H1 (cell line): Measurements from ENCODE around the gene PTCRA. TPM values are rescaled to one million over a fixed set of nuclear protein-coding genes. Genes with fewer than 3 reads are reported as not detected.
"Not testable (repeated sequence)": the region's sequence is repeated elsewhere in the genome, so short reads cannot be mapped to it uniquely, and the experiment has no call there.

Source experiments
- CTCF ChIA-PET: fragments of 300-600 bp; sonication (Branson Sonifier 250); formaldehyde crosslinking; loops from one replicate; lab custom pipeline; 2021; ENCODE audit not compliant: partially characterized antibody; lab: Charles Lee
- POLR2A ChIA-PET: fragments of 300-600 bp; sonication (Branson Sonifier 250); formaldehyde crosslinking; loops from one replicate; lab custom pipeline; 2021; ENCODE audit warnings: inconsistent platforms; ENCODE audit not compliant: partially characterized antibody; lab: Charles Lee
- DNase-seq, 2 experiments: peaks; one replicate each; pipeline versions ENCODE4 v3.0.0 to v3.0.0-alpha.2; 2010 to 2022; ENCODE audit warnings: low spot score in 2 of 2, low read depth in 1 of 2, mixed read lengths in 1 of 2
- FAIRE-seq: peaks from 2 replicates; lab custom pipeline; 2011; peaks lifted over from hg19 to GRCh38; lab: Jason Lieb, UNC
- H2AFZ ChIP-seq: 2 replicates; pipeline ENCODE4 v1.8.1; 2012; ENCODE audit warnings: low read length, inconsistent platforms
- H2AK5ac ChIP-seq: 2 replicates; pipeline ENCODE4 v1.6.1; 2013; ENCODE audit warnings: low read depth, low read length
- H2BK120ac ChIP-seq: replicated peaks from 2 replicates; pipeline ENCODE3; 2013; ENCODE audit warnings: low read depth, low read length, inconsistent platforms
- H2BK12ac ChIP-seq: 2 replicates; pipeline ENCODE4 v1.6.1; 2013; ENCODE audit warnings: low read depth, low read length
- H2BK15ac ChIP-seq: 2 replicates; pipeline ENCODE4 v1.6.1; 2013; ENCODE audit warnings: low read length
- H2BK20ac ChIP-seq: 2 replicates; pipeline ENCODE4 v1.6.1; 2013; ENCODE audit warnings: low read length
- H2BK5ac ChIP-seq: 2 replicates; pipeline ENCODE4 v1.6.1; 2013; ENCODE audit warnings: low read depth, low read length
- H3K14ac ChIP-seq: 2 replicates; pipeline ENCODE4 v1.6.1; 2013; ENCODE audit warnings: inconsistent platforms; ENCODE audit not compliant: insufficient read length
- H3K18ac ChIP-seq: 2 replicates; pipeline ENCODE4 v1.6.1; 2013; ENCODE audit warnings: low read length; ENCODE audit errors: extremely low read depth
- H3K23ac ChIP-seq: 2 replicates; pipeline ENCODE4 v1.6.1; 2013; ENCODE audit warnings: inconsistent platforms; ENCODE audit not compliant: insufficient read length
- H3K23me2 ChIP-seq: 2 replicates; pipeline ENCODE4 v1.6.1; 2013; ENCODE audit warnings: low read depth, low read length
- H3K27ac ChIP-seq: 2 replicates; pipeline ENCODE4 v1.6.1; 2011; ENCODE audit warnings: low read depth, low read length, inconsistent platforms
- H3K27me3 ChIP-seq, 4 experiments: replicated peaks in 1 of 4; 1 replicate in 1 of 4; 2 replicates in 3 of 4; pipeline versions ENCODE4 v1.6.1 to v1.8.1; 2011 to 2013; ENCODE audit warnings: low read length in 3 of 4, mild to moderate bottlenecking in 3 of 4, inconsistent platforms in 2 of 4, mixed read lengths in 2 of 4, moderate library complexity in 1 of 4; ENCODE audit not compliant: control insufficient read depth in 3 of 4, insufficient read depth in 3 of 4; ENCODE audit errors: extremely low read depth in 1 of 4
- H3K36me3 ChIP-seq, 4 experiments: 2 replicates each; pipeline versions ENCODE4 v1.6.1 to v1.8.1; 2011 to 2013; ENCODE audit warnings: mild to moderate bottlenecking in 4 of 4, low read length in 3 of 4, moderate library complexity in 2 of 4, control low read depth in 1 of 4, inconsistent platforms in 1 of 4; ENCODE audit not compliant: insufficient read depth in 4 of 4, control insufficient read depth in 2 of 4
- H3K4ac ChIP-seq: replicated peaks from 2 replicates; pipeline ENCODE3; 2013; ENCODE audit warnings: low read length, low read depth, mixed read lengths, inconsistent platforms; ENCODE audit not compliant: insufficient read length
- H3K4me1 ChIP-seq, 4 experiments: replicated peaks in 1 of 4; 1 replicate in 1 of 4; 2 replicates in 3 of 4; pipeline versions ENCODE4 v1.6.1 to v1.8.1; 2011 to 2013; ENCODE audit warnings: low read length in 3 of 4, inconsistent platforms in 2 of 4, mixed read lengths in 1 of 4; ENCODE audit not compliant: insufficient read depth in 4 of 4, control insufficient read depth in 3 of 4
- H3K4me2 ChIP-seq, 2 experiments: 2 replicates each; pipeline versions ENCODE4 v1.6.1 to v1.8.1; 2011 to 2013; ENCODE audit warnings: low read depth in 2 of 2, low read length in 2 of 2, control low read depth in 1 of 2, inconsistent platforms in 1 of 2, mild to moderate bottlenecking in 1 of 2; ENCODE audit not compliant: insufficient read depth in 1 of 2
- H3K4me3 ChIP-seq, 4 experiments: fragments of 200-600, 300-600 bp in 1 of 4; sonication (generic), shearing (Covaris generic), sonication (Bioruptor Twin) in 1 of 4; 2 replicates each; pipeline versions ENCODE4 v1.5.1 to v1.8.1; 2011 to 2016; ENCODE audit warnings: low read length in 4 of 4, low read depth in 3 of 4, control low read depth in 2 of 4, inconsistent platforms in 2 of 4, mild to moderate bottlenecking in 2 of 4, mixed read lengths in 1 of 4, moderate library complexity in 1 of 4; ENCODE audit not compliant: insufficient read depth in 2 of 4; ENCODE audit errors: extremely low read depth in 1 of 4
- H3K56ac ChIP-seq: replicated peaks from 2 replicates; pipeline ENCODE3; 2013; ENCODE audit warnings: low read depth, mild to moderate bottlenecking, mixed read lengths, low read length, inconsistent platforms; ENCODE audit not compliant: insufficient read length
- H3K79me1 ChIP-seq: 2 replicates; pipeline ENCODE4 v1.6.1; 2013; ENCODE audit warnings: low read depth, low read length, control low read depth
- H3K79me2 ChIP-seq, 2 experiments: 2 replicates each; pipeline versions ENCODE4 v1.6.1 to v1.8.1; 2012 to 2013; ENCODE audit warnings: low read length in 2 of 2, mild to moderate bottlenecking in 2 of 2, inconsistent platforms in 1 of 2; ENCODE audit not compliant: insufficient read depth in 2 of 2, control insufficient read depth in 1 of 2
- H3K9ac ChIP-seq, 4 experiments: replicated peaks in 1 of 4; 1 replicate in 1 of 4; 2 replicates in 3 of 4; pipeline versions ENCODE4 v1.6.1 to v1.8.1; 2011 to 2013; ENCODE audit warnings: low read depth in 3 of 4, low read length in 3 of 4, control low read depth in 2 of 4, mild to moderate bottlenecking in 2 of 4, moderate library complexity in 2 of 4, inconsistent platforms in 1 of 4; ENCODE audit errors: extremely low read depth in 1 of 4
- H3K9me3 ChIP-seq, 2 experiments: 2 replicates each; pipeline versions ENCODE4 v1.6.1 to v1.8.1; 2012 to 2013; ENCODE audit warnings: mild to moderate bottlenecking in 2 of 2, moderate library complexity in 2 of 2, control low read depth in 1 of 2, inconsistent platforms in 1 of 2, low read depth in 1 of 2, low read length in 1 of 2, mixed read lengths in 1 of 2; ENCODE audit not compliant: insufficient read depth in 2 of 2
- H4K20me1 ChIP-seq, 2 experiments: replicated peaks in 1 of 2; 2 replicates each; pipeline versions ENCODE3 to v1.8.1; 2011 to 2013; ENCODE audit warnings: inconsistent platforms in 2 of 2, low read length in 2 of 2, mild to moderate bottlenecking in 1 of 2; ENCODE audit not compliant: insufficient read depth in 2 of 2, control insufficient read depth in 1 of 2
- H4K5ac ChIP-seq: 2 replicates; pipeline ENCODE4 v1.6.1; 2013; ENCODE audit warnings: low read length, low read depth, mixed read lengths, inconsistent platforms; ENCODE audit not compliant: insufficient read length
- H4K8ac ChIP-seq: 2 replicates; pipeline ENCODE4 v1.8.0; 2013; ENCODE audit warnings: mild to moderate bottlenecking, moderate library complexity, low read length, inconsistent platforms; ENCODE audit not compliant: insufficient read depth; ENCODE audit errors: extremely low read depth
- H4K91ac ChIP-seq: replicated peaks from 2 replicates; pipeline ENCODE3; 2013; ENCODE audit warnings: low read length, mixed read lengths, inconsistent platforms; ENCODE audit not compliant: insufficient read length
- CREB1 ChIP-seq: IDR thresholded peaks from 2 replicates; pipeline ENCODE4 v1.6.1; 2012; ENCODE audit warnings: inconsistent platforms
- WGBS, 2 experiments: shearing (Covaris generic) in 1 of 2; methylation state at CpG; one replicate each; pipeline versions ENCODE4 v1.1.6 to v1.1.7; 2013 to 2015; ENCODE audit warnings: low lambda C conversion rate in 2 of 2, mixed read lengths in 2 of 2, inconsistent platforms in 1 of 2, low coverage in 1 of 2, missing lambda C conversion rate in 1 of 2; ENCODE audit not compliant: insufficient replicate concordance in 2 of 2, insufficient coverage in 1 of 2, insufficient read length in 1 of 2; ENCODE audit errors: extremely low coverage in 1 of 2, missing lambda C conversion rate in 1 of 2; 5-methylcytosine and 5-hydroxymethylcytosine counted together
- polyA plus RNA-seq, 7 experiments: library from polyadenylated mRNA; depleted of rRNA in 3 of 7; stranded (reverse) in 5 of 7; unstranded in 2 of 7; fragments of >200 nt in 5 of 7; fragments of 200-250 nt in 2 of 7; gene quantifications; 1 replicate in 5 of 7; 2 replicates in 1 of 7; 4 replicates in 1 of 7; pipeline versions ENCODE4 v1.2.1 to v1.2.3, GENCODE V29; 2011 to 2013; ENCODE audit warnings: missing spikeins in 2 of 7, mixed read lengths in 2 of 7
- total RNA-seq: library from RNA; stranded (reverse); fragmentation: NEBNext Ultra II Directional; extraction: Animal tissue kit (Norgen Biotek cat#: 25700); gene quantifications from 2 replicates; pipeline ENCODE4 v1.2.1, GENCODE V29; 2021
- TF ChIP-seq, protein P1 (sequence below), 3 experiments: IDR thresholded peaks; 1 replicate in 2 of 3; 2 replicates in 1 of 3; pipeline versions ENCODE4 v1.5.1 to v1.6.1; 2011; ENCODE audit warnings: low read length in 3 of 3, mild to moderate bottlenecking in 3 of 3, inconsistent platforms in 2 of 3, low read depth in 1 of 3, moderate library complexity in 1 of 3; ENCODE audit not compliant: insufficient read depth in 1 of 3; ENCODE audit errors: control extremely low read depth in 1 of 3

Gene PTCRA
- total and polyA plus RNA-seq, 2 of the 8 experiments (the other 6 are each of a cell fraction or from before 2014, with no cell fraction given): not detected

- TF ChIP-seq, protein P1, sequence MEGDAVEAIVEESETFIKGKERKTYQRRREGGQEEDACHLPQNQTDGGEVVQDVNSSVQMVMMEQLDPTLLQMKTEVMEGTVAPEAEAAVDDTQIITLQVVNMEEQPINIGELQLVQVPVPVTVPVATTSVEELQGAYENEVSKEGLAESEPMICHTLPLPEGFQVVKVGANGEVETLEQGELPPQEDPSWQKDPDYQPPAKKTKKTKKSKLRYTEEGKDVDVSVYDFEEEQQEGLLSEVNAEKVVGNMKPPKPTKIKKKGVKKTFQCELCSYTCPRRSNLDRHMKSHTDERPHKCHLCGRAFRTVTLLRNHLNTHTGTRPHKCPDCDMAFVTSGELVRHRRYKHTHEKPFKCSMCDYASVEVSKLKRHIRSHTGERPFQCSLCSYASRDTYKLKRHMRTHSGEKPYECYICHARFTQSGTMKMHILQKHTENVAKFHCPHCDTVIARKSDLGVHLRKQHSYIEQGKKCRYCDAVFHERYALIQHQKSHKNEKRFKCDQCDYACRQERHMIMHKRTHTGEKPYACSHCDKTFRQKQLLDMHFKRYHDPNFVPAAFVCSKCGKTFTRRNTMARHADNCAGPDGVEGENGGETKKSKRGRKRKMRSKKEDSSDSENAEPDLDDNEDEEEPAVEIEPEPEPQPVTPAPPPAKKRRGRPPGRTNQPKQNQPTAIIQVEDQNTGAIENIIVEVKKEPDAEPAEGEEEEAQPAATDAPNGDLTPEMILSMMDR (IDR thresholded peaks at IDR 0.05; ENCODE audit: control extremely low read depth in 1 of 3, insufficient read depth in 1 of 3, low read depth in 1 of 3, low read length in 3 of 3): no peak
- no peak for TF ChIP-seq CREB1
- TF ChIP-seq, all 59 proteins: peak for 0
Measured at GRCh38 chr6:42891199-42891722, 24.6 kb upstream of the PTCRA start (continued).

- not testable (repeated sequence) for DNase-seq, H2BK12ac ChIP-seq, H2AFZ ChIP-seq, H2BK5ac ChIP-seq, H3K4me1 ChIP-seq, H3K4me3 ChIP-seq, H3K4me2 ChIP-seq, H2BK120ac ChIP-seq, H3K23me2 ChIP-seq, FAIRE-seq, H3K14ac ChIP-seq, H4K8ac ChIP-seq, H2BK15ac ChIP-seq, H3K18ac ChIP-seq, H3K4ac ChIP-seq, H4K5ac ChIP-seq, H4K91ac ChIP-seq, H3K56ac ChIP-seq, H3K9me3 ChIP-seq, H3K27ac ChIP-seq, H3K23ac ChIP-seq, H3K36me3 ChIP-seq, H4K20me1 ChIP-seq, H3K9ac ChIP-seq, H2AK5ac ChIP-seq, H3K79me2 ChIP-seq, H3K79me1 ChIP-seq, H3K27me3 ChIP-seq, H2BK20ac ChIP-seq
- WGBS, 2 experiments: 80% methylated on average over 19 of the region's 19 CpGs; no CpG with 5 or more reads in 1 of the 2 experiments
- ChIA-PET CTCF (interaction anchor here (0.6 to 0.8 kb wide), 3 partner anchors 108 to 173 kb away, joined by 3 read pairs; no protein-coding TSS in a partner anchor), POLR2A (interaction anchor here (1.4 kb wide), 1 partner anchor 123 kb away, joined by 3 read pairs; no protein-coding TSS in a partner anchor)
Measured at GRCh38 chr6:42894041-42894828, 21.6 kb upstream of the PTCRA start.
